Neutrophil (primary cell): ENCODE results near the gene SP5.
A peak's percentile ranks its signal among the peaks of the same experiment; 100 is the strongest.

Experiments
- H3K27ac ChIP-seq: fragments of 200-600 bp; sonication (generic); 2 replicates; pipeline ENCODE4 v1.5.1; 2016; ENCODE audit warnings: mild to moderate bottlenecking, moderate library complexity
- H3K27me3 ChIP-seq: fragments of 200-600 bp; sonication (generic); 2 replicates; pipeline ENCODE4 v1.6.0; 2016; ENCODE audit warnings: mild to moderate bottlenecking
- H3K36me3 ChIP-seq: fragments of 200-600 bp; sonication (generic); 2 replicates; pipeline ENCODE4 v1.5.1; 2017
- H3K4me1 ChIP-seq, 2 experiments: fragments of 200-600 bp in 1 of 2; sonication (generic) in 1 of 2; 1 replicate in 1 of 2; 2 replicates in 1 of 2; pipeline versions ENCODE4 v1.5.1 to v1.6.1; 2013 to 2016; ENCODE audit warnings: low read depth in 1 of 2, low read length in 1 of 2, mild to moderate bottlenecking in 1 of 2, moderate library complexity in 1 of 2; ENCODE audit not compliant: control insufficient read depth in 1 of 2, insufficient read depth in 1 of 2
- H3K4me3 ChIP-seq, 2 experiments: fragments of 200-600 bp in 1 of 2; sonication (generic) in 1 of 2; 1 replicate in 1 of 2; 2 replicates in 1 of 2; pipeline ENCODE4 v1.5.1; 2013 to 2016; ENCODE audit warnings: low read depth in 1 of 2, low read length in 1 of 2, mild to moderate bottlenecking in 1 of 2, moderate library complexity in 1 of 2
- H3K9me3 ChIP-seq: fragments of 200-600 bp; sonication (generic); 2 replicates; pipeline ENCODE4 v1.5.1; 2016
- TF ChIP-seq, protein P1 (sequence below): fragments of 200-600 bp; sonication (generic); IDR thresholded peaks from 2 replicates; pipeline ENCODE4 v1.5.1; 2016; ENCODE audit warnings: antibody characterized with exemption

The SP5 gene

DNA sequence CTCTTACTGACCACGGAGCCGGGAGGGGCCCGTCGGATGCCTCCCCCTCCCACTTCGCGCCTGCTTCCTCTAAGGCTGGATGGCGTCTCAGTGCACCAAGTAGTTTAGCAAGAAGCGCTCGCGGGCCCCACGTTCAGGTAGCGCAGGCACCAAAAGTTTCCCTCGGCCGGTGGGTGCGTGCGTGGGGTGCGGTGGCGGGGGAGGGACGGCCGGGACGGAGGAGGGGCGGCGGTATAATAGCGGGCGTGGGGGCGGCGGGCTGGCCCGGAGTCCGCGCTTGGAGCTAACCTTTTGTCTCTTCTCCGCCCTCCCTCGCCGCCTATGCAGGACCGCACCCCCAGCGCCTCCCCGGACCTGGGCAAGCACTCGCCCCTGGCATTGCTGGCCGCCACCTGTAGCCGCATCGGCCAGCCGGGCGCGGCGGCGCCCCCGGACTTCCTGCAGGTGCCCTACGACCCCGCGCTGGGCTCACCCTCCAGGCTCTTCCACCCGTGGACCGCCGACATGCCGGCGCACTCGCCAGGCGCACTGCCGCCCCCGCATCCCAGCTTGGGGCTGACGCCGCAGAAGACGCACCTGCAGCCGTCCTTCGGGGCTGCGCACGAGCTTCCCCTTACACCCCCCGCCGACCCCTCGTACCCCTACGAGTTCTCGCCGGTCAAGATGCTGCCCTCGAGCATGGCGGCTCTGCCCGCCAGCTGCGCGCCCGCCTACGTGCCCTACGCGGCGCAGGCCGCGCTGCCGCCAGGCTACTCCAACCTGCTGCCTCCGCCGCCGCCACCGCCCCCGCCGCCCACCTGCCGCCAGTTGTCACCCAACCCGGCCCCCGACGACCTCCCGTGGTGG, 1.0 kb downstream of the SP5 start:
- Histone ChIP-seq H3K27me3 (peaks cover 100% of the 10 kb centered on the region), H3K36me3 (no peaks in the 10 kb centered on the region), H3K4me1 (peaks cover 41 to 46% of the 10 kb centered on the region in 2 experiments), H3K27ac (no peak overlapping the region), H3K9me3 (no peaks in the 10 kb centered on the region), H3K4me3 (peak overlapping the region; percentile 57 to 61)
- TF ChIP-seq, protein P1, sequence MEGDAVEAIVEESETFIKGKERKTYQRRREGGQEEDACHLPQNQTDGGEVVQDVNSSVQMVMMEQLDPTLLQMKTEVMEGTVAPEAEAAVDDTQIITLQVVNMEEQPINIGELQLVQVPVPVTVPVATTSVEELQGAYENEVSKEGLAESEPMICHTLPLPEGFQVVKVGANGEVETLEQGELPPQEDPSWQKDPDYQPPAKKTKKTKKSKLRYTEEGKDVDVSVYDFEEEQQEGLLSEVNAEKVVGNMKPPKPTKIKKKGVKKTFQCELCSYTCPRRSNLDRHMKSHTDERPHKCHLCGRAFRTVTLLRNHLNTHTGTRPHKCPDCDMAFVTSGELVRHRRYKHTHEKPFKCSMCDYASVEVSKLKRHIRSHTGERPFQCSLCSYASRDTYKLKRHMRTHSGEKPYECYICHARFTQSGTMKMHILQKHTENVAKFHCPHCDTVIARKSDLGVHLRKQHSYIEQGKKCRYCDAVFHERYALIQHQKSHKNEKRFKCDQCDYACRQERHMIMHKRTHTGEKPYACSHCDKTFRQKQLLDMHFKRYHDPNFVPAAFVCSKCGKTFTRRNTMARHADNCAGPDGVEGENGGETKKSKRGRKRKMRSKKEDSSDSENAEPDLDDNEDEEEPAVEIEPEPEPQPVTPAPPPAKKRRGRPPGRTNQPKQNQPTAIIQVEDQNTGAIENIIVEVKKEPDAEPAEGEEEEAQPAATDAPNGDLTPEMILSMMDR: no peak

DNA sequence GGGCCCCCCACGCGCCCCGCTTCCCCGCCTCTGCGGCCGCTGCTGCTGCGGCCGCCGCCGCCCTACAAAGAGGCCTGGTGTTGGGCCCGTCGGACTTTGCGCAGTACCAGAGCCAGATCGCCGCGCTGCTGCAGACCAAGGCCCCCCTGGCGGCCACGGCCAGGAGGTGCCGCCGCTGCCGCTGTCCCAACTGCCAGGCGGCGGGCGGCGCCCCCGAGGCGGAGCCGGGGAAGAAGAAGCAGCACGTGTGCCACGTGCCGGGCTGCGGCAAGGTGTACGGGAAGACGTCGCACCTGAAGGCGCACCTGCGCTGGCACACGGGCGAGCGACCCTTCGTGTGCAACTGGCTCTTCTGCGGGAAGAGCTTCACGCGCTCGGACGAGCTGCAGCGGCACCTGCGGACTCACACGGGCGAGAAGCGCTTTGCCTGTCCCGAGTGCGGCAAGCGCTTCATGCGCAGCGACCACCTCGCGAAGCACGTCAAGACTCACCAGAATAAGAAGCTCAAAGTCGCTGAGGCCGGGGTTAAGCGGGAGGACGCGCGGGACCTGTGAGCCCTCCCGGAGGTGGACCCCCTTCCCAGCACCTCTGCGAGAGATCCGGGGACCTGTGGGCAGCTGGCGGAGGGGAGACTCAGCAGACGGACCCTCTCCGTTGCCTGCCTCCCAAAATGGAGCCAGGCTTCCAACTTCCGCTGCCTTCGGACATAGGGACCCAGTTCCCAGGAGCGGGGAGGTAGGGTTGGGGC, 1.9 kb downstream of the SP5 start:
- no peak overlapping the region for H3K27ac ChIP-seq
- H3K9me3 ChIP-seq: no peaks in the 10 kb centered on the region
- H3K4me1 ChIP-seq: peaks cover 41 to 46% of the 10 kb centered on the region in 2 experiments
- H3K4me3 ChIP-seq: peak overlapping the region; percentile 15 to 38
- H3K27me3 ChIP-seq: peaks cover 100% of the 10 kb centered on the region
- TF ChIP-seq, protein P1: no peak
- H3K36me3 ChIP-seq: no peaks in the 10 kb centered on the region

DNA sequence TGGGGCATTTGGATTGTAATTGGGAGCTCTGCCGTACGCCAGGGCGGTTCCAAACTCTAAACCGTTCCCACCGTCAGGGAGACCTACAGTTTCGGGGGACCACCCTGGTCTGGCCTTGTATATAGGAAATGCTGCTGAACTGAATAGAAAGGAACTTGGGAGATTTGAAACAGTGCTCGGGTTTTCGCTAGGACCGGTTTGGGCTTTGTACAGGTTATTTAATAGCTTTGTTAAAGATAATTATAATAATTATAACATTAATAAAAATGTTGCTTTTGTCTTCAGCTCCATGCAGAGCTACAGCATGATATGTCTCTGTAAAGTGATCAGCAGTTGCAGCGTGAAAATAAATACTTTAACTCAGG, 2.4 kb downstream of the SP5 start:
- Histone ChIP-seq H3K27ac (no peak overlapping the region), H3K4me3 (no peak overlapping the region), H3K9me3 (no peaks in the 10 kb centered on the region), H3K36me3 (no peaks in the 10 kb centered on the region), H3K4me1 (peaks cover 41 to 46% of the 10 kb centered on the region in 2 experiments), H3K27me3 (peaks cover 100% of the 10 kb centered on the region)
- TF ChIP-seq, protein P1: no peak

DNA sequence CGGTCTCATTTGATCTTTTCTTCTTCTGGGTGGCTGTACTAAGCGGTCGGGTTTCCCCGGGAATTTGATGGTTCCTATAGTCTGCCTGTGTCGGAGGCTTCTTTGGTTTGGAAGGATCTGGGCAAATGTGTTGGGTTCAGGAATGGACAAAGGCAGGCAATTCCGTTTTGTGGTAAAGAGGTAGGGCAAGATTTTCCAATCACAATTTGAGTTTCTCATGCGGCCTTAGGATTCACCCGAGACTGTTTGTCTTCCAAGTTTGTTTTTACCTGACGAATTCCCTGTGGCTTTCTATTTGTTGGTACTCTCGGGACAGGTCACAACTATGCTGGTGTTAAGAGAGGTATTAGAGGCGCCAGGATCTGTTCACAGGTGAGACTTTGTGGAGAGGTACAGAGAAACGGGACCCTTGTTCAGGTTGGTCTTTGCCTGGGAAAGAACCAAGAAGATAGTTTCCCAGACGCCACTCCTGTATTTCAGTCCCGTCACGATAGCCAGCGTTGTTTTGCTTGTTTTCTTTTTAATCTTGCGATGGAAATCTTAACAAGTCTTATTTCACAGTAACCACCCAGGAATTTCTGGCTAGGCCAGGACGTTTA, 3.0 kb downstream of the SP5 start:
- H3K36me3 ChIP-seq: no peaks in the 10 kb centered on the region
- H3K27ac ChIP-seq: no peak overlapping the region
- H3K27me3 ChIP-seq: peaks cover 100% of the 10 kb centered on the region
- peaks cover 39 to 45% of the 10 kb centered on the region in 2 experiments for H3K4me1 ChIP-seq
- TF ChIP-seq, protein P1: no peak
- no peak overlapping the region for H3K4me3 ChIP-seq
- H3K9me3 ChIP-seq: no peaks in the 10 kb centered on the region

DNA sequence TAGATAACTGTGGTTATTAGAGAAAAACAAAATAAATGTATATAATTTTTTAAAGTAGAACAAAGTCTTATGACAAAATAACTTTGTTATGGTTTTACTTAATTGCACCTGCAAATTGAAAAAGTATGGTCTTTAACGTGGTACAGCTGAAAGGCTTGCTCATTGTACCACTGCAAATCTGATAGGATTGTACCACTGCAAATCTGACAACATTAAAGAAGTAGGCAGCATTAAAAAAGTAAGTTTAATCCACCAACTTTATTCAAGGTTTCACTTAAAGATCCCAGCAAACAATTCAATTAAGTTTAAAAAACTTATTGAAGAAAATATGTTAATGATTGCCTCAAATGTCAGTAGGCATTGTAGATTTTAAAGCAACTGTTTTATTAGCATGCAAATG, 4.7 kb downstream of the SP5 start:
- no peaks in the 10 kb centered on the region for H3K36me3 ChIP-seq
- no peak overlapping the region for H3K27ac ChIP-seq
- no peak overlapping the region for H3K4me3 ChIP-seq
- TF ChIP-seq, protein P1: no peak
- peaks cover 24 to 28% of the 10 kb centered on the region in 2 experiments for H3K4me1 ChIP-seq
- H3K27me3 ChIP-seq: peaks cover 100% of the 10 kb centered on the region
- no peaks in the 10 kb centered on the region for H3K9me3 ChIP-seq
